ENCODE measurements around the gene LARP4.

DNA sequence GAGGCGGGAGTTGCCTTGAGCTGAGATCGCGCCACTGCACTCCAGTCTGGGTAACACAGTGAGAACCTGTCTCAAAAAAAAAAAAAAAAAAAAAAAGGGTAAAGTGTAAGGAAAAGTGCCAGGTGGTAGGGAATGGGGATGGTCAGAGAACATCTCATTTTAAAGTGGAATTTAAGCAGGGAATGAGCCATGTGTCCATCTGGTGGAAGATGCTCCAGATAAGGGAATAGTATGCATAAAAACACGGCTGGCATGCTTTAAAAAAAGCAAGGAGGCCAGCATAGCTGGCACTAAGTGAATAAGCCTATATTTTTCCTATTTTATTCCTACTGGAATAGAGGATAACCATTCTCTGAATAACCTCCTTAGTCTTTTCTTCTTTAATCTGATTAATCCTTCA lies 38.0 kb upstream of the LARP4 start:
- no peak for TF ChIP-seq POLR2AphosphoS5 (IDR thresholded peaks at IDR 0.05; ENCODE audit: low read depth, low read length)
- no peak for TF ChIP-seq TAF1 (IDR thresholded peaks at IDR 0.05; ENCODE audit: borderline replicate concordance, insufficient read depth, low read length)
- TF ChIP-seq SIN3A (IDR thresholded peaks at IDR 0.05; ENCODE audit: borderline replicate concordance, insufficient read depth, low read length) = no peak
- TF ChIP-seq, protein P1, sequence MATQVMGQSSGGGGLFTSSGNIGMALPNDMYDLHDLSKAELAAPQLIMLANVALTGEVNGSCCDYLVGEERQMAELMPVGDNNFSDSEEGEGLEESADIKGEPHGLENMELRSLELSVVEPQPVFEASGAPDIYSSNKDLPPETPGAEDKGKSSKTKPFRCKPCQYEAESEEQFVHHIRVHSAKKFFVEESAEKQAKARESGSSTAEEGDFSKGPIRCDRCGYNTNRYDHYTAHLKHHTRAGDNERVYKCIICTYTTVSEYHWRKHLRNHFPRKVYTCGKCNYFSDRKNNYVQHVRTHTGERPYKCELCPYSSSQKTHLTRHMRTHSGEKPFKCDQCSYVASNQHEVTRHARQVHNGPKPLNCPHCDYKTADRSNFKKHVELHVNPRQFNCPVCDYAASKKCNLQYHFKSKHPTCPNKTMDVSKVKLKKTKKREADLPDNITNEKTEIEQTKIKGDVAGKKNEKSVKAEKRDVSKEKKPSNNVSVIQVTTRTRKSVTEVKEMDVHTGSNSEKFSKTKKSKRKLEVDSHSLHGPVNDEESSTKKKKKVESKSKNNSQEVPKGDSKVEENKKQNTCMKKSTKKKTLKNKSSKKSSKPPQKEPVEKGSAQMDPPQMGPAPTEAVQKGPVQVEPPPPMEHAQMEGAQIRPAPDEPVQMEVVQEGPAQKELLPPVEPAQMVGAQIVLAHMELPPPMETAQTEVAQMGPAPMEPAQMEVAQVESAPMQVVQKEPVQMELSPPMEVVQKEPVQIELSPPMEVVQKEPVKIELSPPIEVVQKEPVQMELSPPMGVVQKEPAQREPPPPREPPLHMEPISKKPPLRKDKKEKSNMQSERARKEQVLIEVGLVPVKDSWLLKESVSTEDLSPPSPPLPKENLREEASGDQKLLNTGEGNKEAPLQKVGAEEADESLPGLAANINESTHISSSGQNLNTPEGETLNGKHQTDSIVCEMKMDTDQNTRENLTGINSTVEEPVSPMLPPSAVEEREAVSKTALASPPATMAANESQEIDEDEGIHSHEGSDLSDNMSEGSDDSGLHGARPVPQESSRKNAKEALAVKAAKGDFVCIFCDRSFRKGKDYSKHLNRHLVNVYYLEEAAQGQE (IDR thresholded peaks at IDR 0.05; ENCODE audit: insufficient read depth in 1 of 2, low read depth in 2 of 2, low read length in 2 of 2) = no peak
- no peak for TF ChIP-seq FOXP2 (optimal IDR thresholded peaks at IDR 0.05; ENCODE audit: borderline replicate concordance, extremely low read depth, extremely low read length, insufficient read depth)
